ENCODE results near the gene FLYWCH2.

DNA sequence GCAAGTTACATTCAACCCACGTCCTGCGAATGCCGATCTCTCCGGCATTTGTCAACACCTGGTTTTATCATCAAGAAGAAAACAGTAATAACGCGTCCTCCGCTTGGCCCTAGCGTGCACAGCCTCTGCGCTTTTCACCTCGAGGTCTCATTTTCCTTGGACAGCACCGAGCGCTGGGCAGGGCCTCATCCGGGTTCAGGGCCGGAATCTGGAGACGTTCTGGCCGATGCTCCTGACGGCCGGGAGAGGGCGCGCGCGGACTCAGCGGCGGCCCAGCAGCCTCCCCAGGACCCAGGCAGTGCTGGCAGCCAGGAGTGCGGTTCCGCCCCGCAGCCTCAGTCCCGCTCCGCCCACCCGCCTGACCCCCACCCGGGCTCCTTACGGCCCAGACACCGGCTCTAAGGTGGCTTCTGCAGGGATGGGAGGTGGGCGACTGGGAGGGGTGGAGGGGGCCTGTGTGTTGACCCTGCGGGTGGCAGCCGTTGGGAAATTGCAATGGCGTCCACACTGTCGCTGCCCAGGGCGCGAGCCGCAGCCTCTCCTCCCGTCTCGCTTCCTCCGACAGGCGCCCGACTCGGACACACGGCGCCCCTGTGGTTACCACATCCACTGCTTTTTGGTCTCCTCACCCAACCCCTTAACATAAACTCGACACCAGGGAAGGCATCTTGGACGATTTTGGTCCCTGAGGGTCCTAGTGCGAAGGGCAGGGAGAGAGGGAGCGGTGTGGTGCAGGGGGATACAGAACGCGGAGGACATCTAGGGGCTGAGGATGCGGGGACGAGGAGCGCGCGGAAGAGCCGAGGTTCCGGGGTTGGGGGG lies 21.3 kb downstream of the FLYWCH2 start:
- no peak for TF ChIP-seq EZH2phosphoT487 (IDR thresholded peaks at IDR 0.05; ENCODE audit: unreplicated experiment)
- TF ChIP-seq CTCF (conservative IDR thresholded peaks at IDR 0.05; ENCODE audit: low read depth in 2 of 2) = peak; percentile 73 to 85
- TF ChIP-seq POLR2AphosphoS5 (IDR thresholded peaks at IDR 0.05; ENCODE audit: low read depth) = peak; percentile 58
- TF ChIP-seq REST (IDR thresholded peaks at IDR 0.05; ENCODE audit: unreplicated experiment) = no peak
